Bronchial epithelial cell (primary cell): ENCODE data around the gene KCTD20. TPM values are rescaled to one million over a fixed set of nuclear protein-coding genes. Genes with fewer than 3 reads are reported as not detected.

Experiments
- DNase-seq: peaks from one replicate; pipeline ENCODE4 v3.0.0-alpha.2; 2010; ENCODE audit warnings: low read depth
- FAIRE-seq: peaks from 2 replicates; lab custom pipeline; 2011; peaks lifted over from hg19 to GRCh38; lab: Jason Lieb, UNC
- H3K27me3 ChIP-seq: 2 replicates; pipeline ENCODE4 v1.5.1; 2011; ENCODE audit warnings: low read length; ENCODE audit not compliant: control insufficient read depth, insufficient read depth
- H3K36me3 ChIP-seq: 2 replicates; pipeline ENCODE4 v1.5.1; 2011; ENCODE audit warnings: low read length; ENCODE audit not compliant: control insufficient read depth, insufficient read depth
- H3K4me3 ChIP-seq: 2 replicates; pipeline ENCODE4 v1.5.1; 2011; ENCODE audit warnings: mild to moderate bottlenecking, low read depth, low read length, control low read depth
- total RNA-seq: library from RNA; depleted of rRNA; stranded (reverse); fragments of >200 nt; gene quantifications from 2 replicates; pipeline ENCODE4 v1.2.1, GENCODE V29; 2014
- TF ChIP-seq, protein P1 (sequence below): IDR thresholded peaks from 2 replicates; pipeline ENCODE4 v1.5.1; 2011; ENCODE audit warnings: mild to moderate bottlenecking, moderate library complexity, low read length, control low read depth, inconsistent platforms; ENCODE audit not compliant: insufficient read depth, severe bottlenecking

Gene KCTD20
- total RNA-seq, 1 donor from 2014 or later: 26.6 TPM

DNA sequence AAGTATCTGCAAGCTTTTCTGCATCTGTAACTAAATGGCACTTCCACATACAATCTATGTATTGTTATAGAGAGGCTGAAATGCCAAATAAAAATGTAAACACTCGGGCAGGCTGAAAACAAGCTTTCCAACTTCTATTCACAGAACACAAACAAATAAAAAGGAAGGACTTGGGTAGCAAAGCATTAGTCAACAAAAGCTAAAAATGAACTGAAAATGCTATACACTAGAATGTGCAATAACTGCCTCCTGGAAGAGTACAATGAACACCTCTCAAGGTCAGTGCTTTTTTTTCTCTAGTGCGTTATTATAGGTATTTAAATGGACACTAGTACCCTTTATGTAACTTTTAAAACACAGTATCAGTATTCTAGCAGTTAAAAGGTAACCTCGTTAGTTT is 73.0 kb downstream of the KCTD20 start:
- FAIRE-seq: no peak
- TF ChIP-seq, protein P1, sequence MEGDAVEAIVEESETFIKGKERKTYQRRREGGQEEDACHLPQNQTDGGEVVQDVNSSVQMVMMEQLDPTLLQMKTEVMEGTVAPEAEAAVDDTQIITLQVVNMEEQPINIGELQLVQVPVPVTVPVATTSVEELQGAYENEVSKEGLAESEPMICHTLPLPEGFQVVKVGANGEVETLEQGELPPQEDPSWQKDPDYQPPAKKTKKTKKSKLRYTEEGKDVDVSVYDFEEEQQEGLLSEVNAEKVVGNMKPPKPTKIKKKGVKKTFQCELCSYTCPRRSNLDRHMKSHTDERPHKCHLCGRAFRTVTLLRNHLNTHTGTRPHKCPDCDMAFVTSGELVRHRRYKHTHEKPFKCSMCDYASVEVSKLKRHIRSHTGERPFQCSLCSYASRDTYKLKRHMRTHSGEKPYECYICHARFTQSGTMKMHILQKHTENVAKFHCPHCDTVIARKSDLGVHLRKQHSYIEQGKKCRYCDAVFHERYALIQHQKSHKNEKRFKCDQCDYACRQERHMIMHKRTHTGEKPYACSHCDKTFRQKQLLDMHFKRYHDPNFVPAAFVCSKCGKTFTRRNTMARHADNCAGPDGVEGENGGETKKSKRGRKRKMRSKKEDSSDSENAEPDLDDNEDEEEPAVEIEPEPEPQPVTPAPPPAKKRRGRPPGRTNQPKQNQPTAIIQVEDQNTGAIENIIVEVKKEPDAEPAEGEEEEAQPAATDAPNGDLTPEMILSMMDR: no peak
- no peaks in the 10 kb centered on the region for H3K27me3 ChIP-seq
- DNase-seq: peak; percentile 42
- H3K4me3 ChIP-seq: no peak overlapping the region
- H3K36me3 ChIP-seq: peaks cover 2% of the 10 kb centered on the region

DNA sequence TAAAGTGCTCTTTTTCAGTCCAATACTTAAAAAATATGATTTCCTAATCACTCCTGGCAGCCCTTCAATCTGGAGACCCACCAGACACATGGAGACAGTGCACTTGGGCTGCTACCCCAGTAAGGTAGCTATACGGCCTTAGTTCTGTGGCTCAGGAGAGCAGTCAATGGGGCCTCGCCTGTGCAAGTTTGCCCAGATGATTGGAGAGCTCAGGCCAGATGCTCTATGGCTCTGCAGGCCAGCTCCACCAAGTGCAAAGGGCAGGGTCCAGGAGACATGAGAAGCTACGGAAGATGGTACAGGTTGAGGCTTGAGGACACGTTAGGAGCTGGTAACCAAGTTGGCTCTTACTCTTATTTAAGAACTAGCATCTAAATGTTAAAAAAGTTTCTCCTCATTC is 73.8 kb downstream of the KCTD20 start:
- FAIRE-seq (no peak), DNase-seq (no peak)
- H3K36me3 ChIP-seq: peaks cover 2% of the 10 kb centered on the region
- H3K27me3 ChIP-seq: no peaks in the 10 kb centered on the region
- no peak overlapping the region for H3K4me3 ChIP-seq
- TF ChIP-seq, protein P1: no peak

DNA sequence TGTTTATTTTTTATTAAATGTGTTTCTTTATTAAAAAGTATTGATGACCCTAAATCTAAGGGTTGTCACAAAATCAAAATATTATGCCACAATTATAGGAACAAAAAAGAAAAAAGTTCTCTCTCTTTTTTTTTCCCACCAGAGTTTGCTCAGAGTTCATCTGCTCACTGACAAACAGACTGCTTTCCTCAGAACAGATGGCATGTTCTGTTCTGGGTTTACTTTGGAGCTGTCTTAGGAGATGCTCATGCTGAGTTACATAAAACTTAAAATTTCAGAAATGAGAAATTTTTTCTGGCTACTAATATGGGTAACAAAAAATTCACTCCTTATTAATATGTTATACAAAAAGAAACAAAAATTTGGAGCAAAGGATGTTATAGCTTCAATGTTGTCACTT is 74.2 kb downstream of the KCTD20 start:
- no peak for FAIRE-seq
- DNase-seq: no peak

DNA sequence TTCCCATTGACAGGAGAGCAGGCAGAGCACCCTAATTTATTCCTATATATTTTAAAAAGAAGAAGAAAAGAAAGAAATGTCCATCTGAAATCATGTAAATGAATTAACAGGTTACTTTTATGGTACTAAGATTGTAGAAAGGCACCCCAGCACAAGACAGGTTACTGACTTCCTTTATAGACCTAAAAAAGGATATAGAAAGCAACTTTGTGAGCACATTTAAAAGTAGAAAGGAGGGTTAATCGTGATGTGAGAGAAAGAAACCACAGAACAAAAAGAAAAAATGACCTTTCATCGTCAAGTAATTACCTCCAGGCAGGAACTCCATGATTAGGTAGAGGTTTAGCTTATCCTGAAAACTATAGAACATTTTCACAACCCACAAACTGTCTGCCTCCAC is 74.6 kb downstream of the KCTD20 start:
- H3K36me3 ChIP-seq: peaks cover 2% of the 10 kb centered on the region
- DNase-seq: no peak

More for the DNA sequence above, 74.2 kb downstream of the KCTD20 start:
- TF ChIP-seq, protein P1: no peak
- Histone ChIP-seq H3K4me3 (no peak overlapping the region), H3K36me3 (peaks cover 2% of the 10 kb centered on the region), H3K27me3 (no peaks in the 10 kb centered on the region)

DNA sequence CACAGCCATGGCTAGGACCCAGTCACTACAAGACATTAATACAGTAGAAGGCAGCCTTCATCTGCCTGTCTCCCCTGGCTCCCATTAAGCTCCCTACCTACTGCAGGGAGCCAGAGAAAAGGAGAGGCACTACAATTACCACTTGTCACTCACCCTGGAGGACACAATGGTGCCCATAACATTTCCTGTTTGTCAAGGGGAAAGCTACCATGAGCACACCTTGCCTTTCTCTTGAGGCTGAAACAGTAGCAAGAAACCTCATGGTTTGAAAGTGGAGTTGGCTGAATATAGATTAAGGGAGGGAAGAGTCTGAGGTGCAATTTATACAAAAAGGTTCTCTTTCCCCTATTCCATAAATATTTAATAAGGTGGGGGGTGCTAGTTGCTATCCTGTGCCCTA is 76.6 kb downstream of the KCTD20 start:
- Histone ChIP-seq H3K27me3 (no peaks in the 10 kb centered on the region), H3K4me3 (no peak overlapping the region), H3K36me3 (peaks cover 4% of the 10 kb centered on the region)
- FAIRE-seq (no peak), DNase-seq (no peak)
- TF ChIP-seq, protein P1: no peak

More for the DNA sequence above, 74.6 kb downstream of the KCTD20 start:
- no peak overlapping the region for H3K4me3 ChIP-seq
- H3K27me3 ChIP-seq: no peaks in the 10 kb centered on the region
- TF ChIP-seq, protein P1: no peak
- no peak for FAIRE-seq

DNA sequence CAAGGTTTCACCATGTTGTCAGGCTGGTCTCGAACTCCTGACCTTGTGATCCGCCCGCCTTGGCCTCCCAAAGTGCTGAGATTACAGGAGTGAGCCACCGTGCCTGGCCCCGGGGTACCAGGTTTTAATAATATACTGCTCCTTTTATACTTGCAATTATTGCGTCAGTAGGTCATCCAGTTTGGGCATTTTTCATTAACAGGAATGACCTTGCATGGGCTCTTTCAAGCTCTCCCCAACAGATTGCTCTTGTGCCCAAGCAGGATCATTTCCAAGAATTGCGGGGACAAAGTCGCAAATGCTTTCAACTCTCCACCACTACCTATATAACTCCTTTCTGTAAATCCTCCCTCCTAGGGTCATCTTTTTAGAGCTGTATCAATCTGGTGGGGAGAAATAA is 80.7 kb downstream of the KCTD20 start:
- TF ChIP-seq, protein P1: no peak
- Histone ChIP-seq H3K36me3 (peaks cover 6% of the 10 kb centered on the region), H3K27me3 (no peaks in the 10 kb centered on the region), H3K4me3 (no peak overlapping the region)
- DNase-seq (no peak), FAIRE-seq (no peak)
